Chondrocyte (in vitro differentiated cells): ENCODE measurements around the gene CRYGN. TPM values are rescaled to one million over a fixed set of nuclear protein-coding genes. Genes with fewer than 3 reads are reported as not detected.

Source experiments
- DNase-seq: peaks from one replicate; pipeline ENCODE4 v3.0.0; 2021; ENCODE audit warnings: mixed read lengths, low spot score
- H3K27ac Mint-ChIP-seq: one replicate; pipeline ENCODE4 v1.8.0; 2021; ENCODE audit warnings: mild to moderate bottlenecking, moderate library complexity, mixed read lengths; ENCODE audit not compliant: unreplicated experiment
- H3K27me3 Mint-ChIP-seq: 2 replicates; pipeline ENCODE4 v1.8.0; 2021; ENCODE audit warnings: low read depth, mixed read lengths
- H3K36me3 Mint-ChIP-seq: 2 replicates; pipeline ENCODE4 v1.8.0; 2021; ENCODE audit warnings: low read depth, mixed read lengths
- H3K4me1 Mint-ChIP-seq: 2 replicates; pipeline ENCODE4 v1.8.0; 2021; ENCODE audit warnings: low read depth, mild to moderate bottlenecking, mixed read lengths
- H3K4me3 Mint-ChIP-seq: one replicate; pipeline ENCODE4 v1.8.0; 2021; ENCODE audit warnings: mild to moderate bottlenecking, moderate library complexity, mixed read lengths; ENCODE audit not compliant: unreplicated experiment
- H3K9me3 Mint-ChIP-seq: 2 replicates; pipeline ENCODE4 v1.8.0; 2021; ENCODE audit warnings: low read depth, mixed read lengths
- total RNA-seq: library from RNA; stranded (reverse); gene quantifications from 3 replicates; pipeline ENCODE4 v1.2.1, GENCODE V29; 2021
- TF ChIP-seq, protein P1 (sequence below): fragments of 200-600 bp; sonication (generic); IDR thresholded peaks from 2 replicates; pipeline ENCODE4 v1.5.0; 2021; ENCODE audit warnings: antibody characterized with exemption, mild to moderate bottlenecking, moderate library complexity

CRYGN gene
- total RNA-seq, 1 donor from 2014 or later = not detected

DNA sequence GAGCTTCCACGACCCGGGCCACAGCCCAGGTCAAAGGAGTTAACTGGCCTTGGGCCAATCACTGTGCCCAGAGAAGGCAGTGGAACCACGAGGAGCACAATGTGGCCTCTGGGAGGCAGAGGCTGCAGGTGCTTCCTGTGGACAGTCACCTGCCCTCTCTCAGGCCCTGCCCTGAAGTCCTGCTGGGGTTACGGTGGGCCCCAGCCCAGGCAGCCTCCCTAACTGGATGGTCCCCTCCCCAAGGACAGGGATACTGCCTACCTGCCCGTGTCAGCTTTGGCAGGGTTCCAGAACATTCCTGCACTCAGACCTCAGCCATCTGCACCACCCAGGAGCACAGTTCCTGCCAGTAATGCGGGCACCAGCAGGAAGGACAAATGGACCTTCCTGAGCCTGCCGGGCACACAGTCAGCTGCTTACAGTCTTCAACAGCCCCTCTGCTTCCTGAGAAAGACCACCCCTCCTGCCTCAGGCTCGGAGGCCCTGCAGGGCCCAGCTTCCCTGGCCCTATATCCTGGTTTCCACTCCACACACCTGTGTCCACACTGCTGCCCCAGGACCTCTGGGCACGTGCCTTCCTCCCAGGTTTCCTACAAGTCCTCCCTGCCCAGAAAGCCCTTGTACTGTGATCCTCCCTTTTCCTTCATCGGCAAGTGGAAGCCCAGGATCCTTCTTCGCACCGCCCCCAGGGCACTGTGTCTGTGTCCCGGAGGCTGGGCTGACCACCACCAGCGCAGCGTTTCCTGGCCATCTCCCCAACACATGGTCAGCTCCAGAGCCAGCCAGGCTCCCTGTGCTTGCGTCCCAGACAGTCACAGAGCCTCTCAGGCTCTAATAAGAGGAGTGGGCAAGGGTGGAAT lies 53.4 kb downstream of the CRYGN start:
- TF ChIP-seq, protein P1, sequence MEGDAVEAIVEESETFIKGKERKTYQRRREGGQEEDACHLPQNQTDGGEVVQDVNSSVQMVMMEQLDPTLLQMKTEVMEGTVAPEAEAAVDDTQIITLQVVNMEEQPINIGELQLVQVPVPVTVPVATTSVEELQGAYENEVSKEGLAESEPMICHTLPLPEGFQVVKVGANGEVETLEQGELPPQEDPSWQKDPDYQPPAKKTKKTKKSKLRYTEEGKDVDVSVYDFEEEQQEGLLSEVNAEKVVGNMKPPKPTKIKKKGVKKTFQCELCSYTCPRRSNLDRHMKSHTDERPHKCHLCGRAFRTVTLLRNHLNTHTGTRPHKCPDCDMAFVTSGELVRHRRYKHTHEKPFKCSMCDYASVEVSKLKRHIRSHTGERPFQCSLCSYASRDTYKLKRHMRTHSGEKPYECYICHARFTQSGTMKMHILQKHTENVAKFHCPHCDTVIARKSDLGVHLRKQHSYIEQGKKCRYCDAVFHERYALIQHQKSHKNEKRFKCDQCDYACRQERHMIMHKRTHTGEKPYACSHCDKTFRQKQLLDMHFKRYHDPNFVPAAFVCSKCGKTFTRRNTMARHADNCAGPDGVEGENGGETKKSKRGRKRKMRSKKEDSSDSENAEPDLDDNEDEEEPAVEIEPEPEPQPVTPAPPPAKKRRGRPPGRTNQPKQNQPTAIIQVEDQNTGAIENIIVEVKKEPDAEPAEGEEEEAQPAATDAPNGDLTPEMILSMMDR = no peak
- H3K27me3 Mint-ChIP-seq = peaks cover 39% of the 10 kb centered on the region
- DNase-seq = peak; percentile 86
- no peak overlapping the region for H3K4me3 Mint-ChIP-seq
- H3K27ac Mint-ChIP-seq = no peak overlapping the region
- H3K4me1 Mint-ChIP-seq = peaks cover 4% of the 10 kb centered on the region
- H3K36me3 Mint-ChIP-seq = no peaks in the 10 kb centered on the region
- no peaks in the 10 kb centered on the region for H3K9me3 Mint-ChIP-seq

DNA sequence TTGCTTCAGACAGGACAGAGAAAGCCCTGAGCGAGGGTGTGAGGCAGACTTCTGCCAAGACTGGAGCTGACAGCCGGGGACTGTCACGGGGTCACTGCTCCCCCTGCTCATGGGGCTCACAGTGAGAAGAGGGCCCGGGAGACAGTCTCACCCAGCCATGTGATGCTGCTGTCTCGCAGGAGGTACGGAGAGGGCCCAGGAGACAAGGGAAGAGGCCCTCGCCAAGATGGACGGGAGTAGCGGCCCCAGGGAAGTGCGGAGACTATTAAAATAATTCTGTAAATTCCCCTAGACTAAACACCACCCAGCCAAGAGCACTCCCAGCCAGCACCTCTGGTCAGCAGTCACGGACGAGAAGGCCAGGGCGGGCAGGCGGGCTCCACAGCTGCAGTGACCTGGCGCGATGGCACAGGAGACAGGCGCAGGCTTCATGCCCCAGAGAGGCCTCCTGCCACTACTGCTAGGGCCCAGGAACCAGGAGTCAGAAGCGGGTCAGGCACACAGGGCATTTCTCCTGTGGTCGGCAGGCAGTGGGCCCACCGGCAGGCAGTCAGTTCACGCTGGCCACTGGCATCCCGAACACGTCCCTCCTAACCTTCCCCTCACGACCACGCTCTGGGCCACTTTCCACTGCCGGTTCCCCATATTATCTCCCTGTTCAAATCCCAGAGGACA lies 54.2 kb downstream of the CRYGN start:
- TF ChIP-seq, protein P1 = no peak
- H3K4me1 Mint-ChIP-seq = peaks cover 7% of the 10 kb centered on the region
- no peak overlapping the region for H3K4me3 Mint-ChIP-seq
- peak; percentile 65 for DNase-seq
- H3K36me3 Mint-ChIP-seq = no peaks in the 10 kb centered on the region
- no peak overlapping the region for H3K27ac Mint-ChIP-seq
- peaks cover 38% of the 10 kb centered on the region for H3K27me3 Mint-ChIP-seq
- H3K9me3 Mint-ChIP-seq = no peaks in the 10 kb centered on the region

DNA sequence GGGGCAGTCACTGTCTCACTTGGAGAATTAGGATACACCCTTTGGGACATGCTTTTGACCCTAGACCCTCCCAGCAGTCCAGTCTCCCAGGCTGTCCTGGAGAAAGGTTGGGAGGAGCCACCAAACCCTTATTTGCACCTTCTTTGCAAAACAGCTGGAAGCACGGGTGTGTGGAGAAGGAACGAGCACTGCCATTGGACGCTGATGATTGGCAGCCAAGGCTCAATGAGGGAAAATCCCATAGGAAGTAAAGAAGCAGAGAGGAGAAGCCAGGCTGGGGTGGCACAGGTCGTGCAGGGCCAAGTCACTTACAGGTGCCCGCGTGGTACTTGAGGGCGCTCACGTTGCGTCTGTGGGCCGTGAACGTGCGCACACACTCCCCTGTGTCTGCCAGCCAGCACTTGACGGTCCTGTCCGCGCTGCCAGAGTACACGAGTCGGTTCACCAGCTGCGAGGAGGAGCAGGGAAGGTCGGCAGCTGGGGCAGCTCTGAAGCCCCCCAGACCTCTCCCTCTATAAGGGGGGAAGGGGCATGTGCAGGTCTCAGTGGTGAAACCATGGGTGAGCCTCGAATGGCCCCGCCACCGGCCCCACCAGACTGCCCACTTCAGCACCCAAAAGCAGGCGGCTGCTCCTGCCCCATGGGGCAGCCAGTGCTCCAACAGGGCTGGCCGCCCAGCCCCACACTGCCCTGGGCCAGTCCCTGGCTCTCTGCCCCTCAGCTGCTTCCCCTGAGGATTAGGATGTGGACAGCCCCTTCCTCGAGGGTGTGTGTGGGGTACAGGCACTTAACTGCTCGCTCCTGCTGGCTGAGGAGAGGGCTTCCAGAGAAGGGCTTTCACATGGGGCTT lies 54.9 kb downstream of the CRYGN start:
- H3K9me3 Mint-ChIP-seq = no peaks in the 10 kb centered on the region
- peaks cover 7% of the 10 kb centered on the region for H3K4me1 Mint-ChIP-seq
- H3K27me3 Mint-ChIP-seq = peaks cover 34% of the 10 kb centered on the region
- no peak overlapping the region for H3K27ac Mint-ChIP-seq
- TF ChIP-seq, protein P1 = no peak
- peak; percentile 92 for DNase-seq
- no peaks in the 10 kb centered on the region for H3K36me3 Mint-ChIP-seq
- H3K4me3 Mint-ChIP-seq = no peak overlapping the region

DNA sequence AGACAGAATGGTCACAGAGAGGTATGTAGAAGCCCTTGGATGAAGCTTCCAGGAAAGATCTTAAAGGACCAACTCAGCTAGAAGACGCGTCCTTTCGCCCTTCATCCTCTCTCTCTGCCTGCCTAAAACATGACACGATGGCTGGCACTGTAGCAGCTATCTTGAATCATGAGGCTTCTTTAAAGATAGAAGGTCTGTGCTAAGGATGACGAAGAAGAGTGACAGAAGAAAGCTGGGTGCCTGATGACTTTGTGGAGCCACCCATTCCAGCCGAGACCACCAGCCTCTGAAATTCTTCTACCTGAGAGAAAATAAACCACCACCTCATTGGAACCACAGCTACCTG lies 55.6 kb downstream of the CRYGN start:
- TF ChIP-seq, protein P1 = no peak
- Mint-ChIP-seq H3K4me3 (no peak overlapping the region), H3K36me3 (no peaks in the 10 kb centered on the region), H3K4me1 (peaks cover 7% of the 10 kb centered on the region), H3K27me3 (peaks cover 28% of the 10 kb centered on the region), H3K27ac (no peak overlapping the region), H3K9me3 (no peaks in the 10 kb centered on the region)
- no peak for DNase-seq
